ENCODE results near the gene FAM131C.

GRCh38 chr1:16118706-16119105, 45.3 kb upstream of the FAM131C start:
- TF ChIP-seq CTCF (IDR thresholded peaks at IDR 0.05; ENCODE audit: insufficient read depth, low read length, poor library complexity, severe bottlenecking) (no peak), EZH2phosphoT487 (conservative IDR thresholded peaks at IDR 0.05; ENCODE audit: low read length) (no peak)
